Mesothelial cell of epicardium (in vitro differentiated cells): ENCODE data around the gene CCR5. TPM values are rescaled to one million over a fixed set of nuclear protein-coding genes. Genes with fewer than 3 reads are reported as not detected.
"Not testable (repeated sequence)": the region's sequence is repeated elsewhere in the genome, so short reads cannot be mapped to it uniquely, and the experiment has no call there.

ENCODE experiments used
- DNase-seq, 2 experiments: peaks; one replicate each; pipeline ENCODE4 v3.0.0; 2021; ENCODE audit warnings: low spot score in 2 of 2; ENCODE audit not compliant: unreplicated experiment in 2 of 2
- H3K27ac Mint-ChIP-seq: 2 replicates; pipeline ENCODE4 v1.8.0; 2021; ENCODE audit warnings: mixed read lengths
- H3K27me3 Mint-ChIP-seq: 2 replicates; pipeline ENCODE4 v1.8.0; 2021; ENCODE audit warnings: low read depth, mixed read lengths
- H3K36me3 Mint-ChIP-seq: 2 replicates; pipeline ENCODE4 v1.8.0; 2021; ENCODE audit warnings: mixed read lengths
- H3K4me1 Mint-ChIP-seq: 2 replicates; pipeline ENCODE4 v1.8.0; 2021; ENCODE audit warnings: mixed read lengths
- H3K4me3 Mint-ChIP-seq: 2 replicates; pipeline ENCODE4 v1.8.0; 2021; ENCODE audit warnings: mild to moderate bottlenecking, moderate library complexity, mixed read lengths
- H3K9me3 Mint-ChIP-seq: 2 replicates; pipeline ENCODE4 v1.8.0; 2021; ENCODE audit warnings: mixed read lengths
- total RNA-seq: library from RNA; stranded (reverse); gene quantifications from 3 replicates; pipeline ENCODE4 v1.2.1, GENCODE V29; 2021
- TF ChIP-seq, protein P1 (sequence below): fragments of 200-600 bp; sonication (generic); IDR thresholded peaks from one replicate; pipeline ENCODE4 v1.5.0; 2021; ENCODE audit warnings: antibody characterized with exemption; ENCODE audit not compliant: unreplicated experiment

CCR5 gene
- total RNA-seq: not detected in 3 replicates

DNA sequence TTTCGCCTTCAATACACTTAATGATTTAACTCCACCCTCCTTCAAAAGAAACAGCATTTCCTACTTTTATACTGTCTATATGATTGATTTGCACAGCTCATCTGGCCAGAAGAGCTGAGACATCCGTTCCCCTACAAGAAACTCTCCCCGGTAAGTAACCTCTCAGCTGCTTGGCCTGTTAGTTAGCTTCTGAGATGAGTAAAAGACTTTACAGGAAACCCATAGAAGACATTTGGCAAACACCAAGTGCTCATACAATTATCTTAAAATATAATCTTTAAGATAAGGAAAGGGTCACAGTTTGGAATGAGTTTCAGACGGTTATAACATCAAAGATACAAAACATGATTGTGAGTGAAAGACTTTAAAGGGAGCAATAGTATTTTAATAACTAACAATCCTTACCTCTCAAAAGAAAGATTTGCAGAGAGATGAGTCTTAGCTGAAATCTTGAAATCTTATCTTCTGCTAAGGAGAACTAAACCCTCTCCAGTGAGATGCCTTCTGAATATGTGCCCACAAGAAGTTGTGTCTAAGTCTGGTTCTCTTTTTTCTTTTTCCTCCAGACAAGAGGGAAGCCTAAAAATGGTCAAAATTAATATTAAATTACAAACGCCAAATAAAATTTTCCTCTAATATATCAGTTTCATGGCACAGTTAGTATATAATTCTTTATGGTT is at the start of gene CCR5:
Gene CCR5, plus strand, starts transcription at position 108 of the 680 bp plus-strand sequence. CDS start 1,957 bp downstream, outside the sequence.
- Mint-ChIP-seq H3K36me3 (no peaks in the 10 kb centered on the region), H3K4me3 (no peak within 1 kb of the TSS), H3K27me3 (peaks cover 58% of the 10 kb centered on the region), H3K4me1 (peaks cover 7% of the 10 kb centered on the region), H3K27ac (no peak within 1 kb of the TSS), H3K9me3 (no peaks in the 10 kb centered on the region)
- no peak for DNase-seq
- TF ChIP-seq, protein P1, sequence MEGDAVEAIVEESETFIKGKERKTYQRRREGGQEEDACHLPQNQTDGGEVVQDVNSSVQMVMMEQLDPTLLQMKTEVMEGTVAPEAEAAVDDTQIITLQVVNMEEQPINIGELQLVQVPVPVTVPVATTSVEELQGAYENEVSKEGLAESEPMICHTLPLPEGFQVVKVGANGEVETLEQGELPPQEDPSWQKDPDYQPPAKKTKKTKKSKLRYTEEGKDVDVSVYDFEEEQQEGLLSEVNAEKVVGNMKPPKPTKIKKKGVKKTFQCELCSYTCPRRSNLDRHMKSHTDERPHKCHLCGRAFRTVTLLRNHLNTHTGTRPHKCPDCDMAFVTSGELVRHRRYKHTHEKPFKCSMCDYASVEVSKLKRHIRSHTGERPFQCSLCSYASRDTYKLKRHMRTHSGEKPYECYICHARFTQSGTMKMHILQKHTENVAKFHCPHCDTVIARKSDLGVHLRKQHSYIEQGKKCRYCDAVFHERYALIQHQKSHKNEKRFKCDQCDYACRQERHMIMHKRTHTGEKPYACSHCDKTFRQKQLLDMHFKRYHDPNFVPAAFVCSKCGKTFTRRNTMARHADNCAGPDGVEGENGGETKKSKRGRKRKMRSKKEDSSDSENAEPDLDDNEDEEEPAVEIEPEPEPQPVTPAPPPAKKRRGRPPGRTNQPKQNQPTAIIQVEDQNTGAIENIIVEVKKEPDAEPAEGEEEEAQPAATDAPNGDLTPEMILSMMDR: no peak

DNA sequence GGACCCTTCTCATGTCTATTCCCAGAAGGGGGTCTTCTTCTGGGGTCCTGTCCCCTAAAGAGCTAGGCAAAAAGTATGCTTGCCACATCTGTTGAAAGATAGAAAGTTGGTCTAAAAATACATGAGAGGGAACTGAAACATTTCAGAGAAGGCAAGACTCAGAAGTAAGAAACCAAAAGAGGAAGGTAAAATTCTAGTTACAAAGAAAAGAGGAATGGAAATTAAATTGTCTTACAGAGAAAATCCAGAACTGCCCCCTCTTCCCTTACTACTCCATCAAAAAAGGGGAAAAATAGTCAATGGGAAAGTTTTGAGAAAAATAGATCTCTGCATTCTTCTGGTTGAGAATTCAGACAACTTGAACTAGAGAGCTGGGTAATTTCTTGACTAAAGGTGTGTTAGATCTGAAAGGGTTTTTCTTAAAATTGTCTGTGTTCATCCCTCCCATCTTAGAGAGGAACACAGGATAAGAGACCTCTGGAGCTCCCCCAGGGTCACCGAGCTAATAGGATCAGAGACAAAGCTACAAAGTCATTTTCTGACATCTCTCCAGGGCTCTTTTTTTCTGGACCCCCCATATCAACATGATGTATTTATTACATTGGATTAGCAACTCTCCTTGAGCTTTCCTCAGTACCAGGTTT is 49.2 kb upstream of the CCR5 start:
- no peak overlapping the region for H3K4me3 Mint-ChIP-seq
- H3K36me3 Mint-ChIP-seq: no peaks in the 10 kb centered on the region

DNA sequence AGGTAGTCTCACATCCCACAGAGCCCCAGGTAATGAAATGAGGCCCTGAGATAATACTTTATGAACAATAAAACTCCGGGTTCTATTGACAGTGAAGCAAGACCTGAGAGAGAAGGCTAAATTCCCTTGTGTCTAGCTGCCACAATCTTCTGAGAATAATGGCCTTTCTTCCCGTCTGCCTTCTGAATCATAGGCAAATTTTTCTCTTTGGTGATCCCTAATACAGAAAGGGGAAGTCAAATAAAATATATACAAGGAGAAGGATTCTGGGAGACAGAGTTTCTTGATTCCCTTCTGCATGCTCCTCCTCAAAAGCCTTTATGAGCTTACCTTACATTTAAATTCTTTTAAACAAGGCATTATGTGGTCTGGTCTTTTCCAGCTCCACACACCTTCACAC is 46.7 kb upstream of the CCR5 start:
- TF ChIP-seq, protein P1: no peak
- Mint-ChIP-seq H3K27ac (no peak overlapping the region), H3K27me3 (peaks cover 37% of the 10 kb centered on the region), H3K4me1 (no peaks in the 10 kb centered on the region), H3K36me3 (no peaks in the 10 kb centered on the region), H3K9me3 (peaks cover 7% of the 10 kb centered on the region), H3K4me3 (no peak overlapping the region)
- DNase-seq: no peak

More for the DNA sequence above, 49.2 kb upstream of the CCR5 start:
- Mint-ChIP-seq H3K27me3 (peaks cover 37% of the 10 kb centered on the region), H3K4me1 (no peaks in the 10 kb centered on the region), H3K9me3 (peaks cover 25% of the 10 kb centered on the region), H3K27ac (no peak overlapping the region)
- no peak for DNase-seq
- TF ChIP-seq, protein P1: no peak

DNA sequence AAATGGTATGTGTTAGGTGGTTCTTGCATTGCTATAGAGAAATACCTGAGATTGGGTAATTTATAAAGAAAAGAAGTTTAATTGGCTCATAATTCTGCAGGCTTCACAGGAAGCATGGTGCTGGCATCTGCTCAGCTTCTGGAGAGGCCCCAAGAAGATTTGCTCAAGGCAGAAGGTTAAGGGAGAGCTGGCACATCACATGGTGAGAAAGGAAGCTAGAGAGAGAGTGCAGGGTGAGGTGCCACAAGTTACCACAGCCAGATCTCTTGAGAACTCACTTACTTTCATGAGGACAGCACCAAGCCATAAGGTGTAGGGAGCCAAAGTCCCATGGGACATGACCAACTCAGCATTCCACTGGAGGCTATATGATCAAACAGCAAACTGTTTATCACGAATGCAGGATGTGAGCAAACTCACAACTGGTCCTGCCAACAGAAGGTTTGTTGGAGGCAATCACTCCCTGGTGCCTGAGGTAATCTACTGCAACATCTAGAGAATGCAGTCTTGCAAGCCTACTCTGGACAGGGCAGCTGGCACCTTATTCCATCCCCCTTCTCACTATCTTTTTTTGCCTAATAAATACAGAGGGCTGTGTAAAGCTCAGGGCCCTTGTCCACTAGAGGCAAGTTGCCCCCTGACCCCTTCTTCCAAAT is 45.0 kb upstream of the CCR5 start:
- Mint-ChIP-seq H3K36me3 (no peaks in the 10 kb centered on the region), H3K27me3 (peaks cover 33% of the 10 kb centered on the region), H3K4me3 (no peak overlapping the region), H3K27ac (no peak overlapping the region), H3K4me1 (no peaks in the 10 kb centered on the region), H3K9me3 (no peaks in the 10 kb centered on the region)
- no peak for DNase-seq
- TF ChIP-seq, protein P1: no peak

DNA sequence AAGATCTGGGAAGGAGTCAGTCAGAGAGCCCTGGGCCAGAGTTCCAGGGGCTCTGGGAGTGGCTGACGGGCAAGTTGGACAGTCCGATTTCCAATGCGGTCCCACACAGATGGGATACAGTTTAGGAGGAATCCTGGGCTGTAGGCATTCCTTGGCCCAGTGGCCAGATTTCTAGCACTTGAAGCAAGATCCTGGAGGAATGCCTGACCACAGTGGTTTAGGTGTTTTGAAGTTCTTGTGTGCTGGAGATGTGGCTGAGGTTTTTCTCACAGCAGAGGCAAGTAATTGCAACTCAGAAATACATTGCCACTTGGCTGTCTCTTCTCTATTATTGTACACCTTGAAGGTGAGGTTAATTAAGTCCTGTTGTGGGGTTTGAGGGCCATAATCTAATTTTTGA is 40.1 kb upstream of the CCR5 start:
- H3K4me3 Mint-ChIP-seq, DNase-seq, H3K9me3 Mint-ChIP-seq, H3K36me3 Mint-ChIP-seq, H3K4me1 Mint-ChIP-seq, H3K27ac Mint-ChIP-seq: not testable (repeated sequence)
- peaks cover 19% of the 10 kb centered on the region for H3K27me3 Mint-ChIP-seq
